ACC112 (cell line): ENCODE measurements around the gene CYP17A1.

Experiments used
- H2AFZ ChIP-seq: fragments of 200-600 bp; sonication (generic); one replicate; pipeline ENCODE4 v1.6.0; 2017; ENCODE audit warnings: antibody characterized with exemption, low read length; ENCODE audit not compliant: unreplicated experiment
- H3K27ac ChIP-seq: fragments of 200-600 bp; sonication (generic); 2 replicates; pipeline ENCODE4 v1.5.1; 2014; ENCODE audit warnings: low read depth, mild to moderate bottlenecking, antibody characterized with exemption, low read length, moderate library complexity
- H3K27me3 ChIP-seq: fragments of 200-600 bp; sonication (generic); 2 replicates; pipeline ENCODE4 v1.6.1; 2014; ENCODE audit warnings: mild to moderate bottlenecking, antibody characterized with exemption, low read length, moderate library complexity, mixed read lengths; ENCODE audit not compliant: insufficient read depth
- H3K36me3 ChIP-seq: fragments of 200-600 bp; sonication (generic); 2 replicates; pipeline ENCODE4 v1.6.1; 2016; ENCODE audit warnings: mild to moderate bottlenecking, antibody characterized with exemption, low read length, moderate library complexity, mixed read lengths; ENCODE audit not compliant: insufficient read depth
- H3K4me1 ChIP-seq: fragments of 200-600 bp; sonication (generic); one replicate; pipeline ENCODE4 v1.6.1; 2016; ENCODE audit warnings: low read length, mixed read lengths; ENCODE audit not compliant: insufficient read depth, unreplicated experiment, control insufficient read depth
- H3K4me3 ChIP-seq: fragments of 200-600 bp; sonication (generic); 2 replicates; pipeline ENCODE4 v1.5.1; 2014; ENCODE audit warnings: mild to moderate bottlenecking, low read depth, low read length
- H3K79me2 ChIP-seq: fragments of 200-600 bp; sonication (generic); one replicate; pipeline ENCODE4 v1.6.0; 2016; ENCODE audit warnings: low read length; ENCODE audit not compliant: control insufficient read depth, unreplicated experiment, insufficient read depth

Gene CYP17A1

GRCh38 chr10:102817175-102817574 lies 20.0 kb downstream of the CYP17A1 start:
- Histone ChIP-seq H3K27me3 (no peaks in the 10 kb centered on the region), H3K4me1 (peaks cover 34% of the 10 kb centered on the region), H3K4me3 (no peak overlapping the region), H3K79me2 (no peaks in the 10 kb centered on the region), H2AFZ (no peak overlapping the region), H3K27ac (no peak overlapping the region), H3K36me3 (peaks cover 18% of the 10 kb centered on the region; the same call in 1 of the 2 replicates)

DNA sequence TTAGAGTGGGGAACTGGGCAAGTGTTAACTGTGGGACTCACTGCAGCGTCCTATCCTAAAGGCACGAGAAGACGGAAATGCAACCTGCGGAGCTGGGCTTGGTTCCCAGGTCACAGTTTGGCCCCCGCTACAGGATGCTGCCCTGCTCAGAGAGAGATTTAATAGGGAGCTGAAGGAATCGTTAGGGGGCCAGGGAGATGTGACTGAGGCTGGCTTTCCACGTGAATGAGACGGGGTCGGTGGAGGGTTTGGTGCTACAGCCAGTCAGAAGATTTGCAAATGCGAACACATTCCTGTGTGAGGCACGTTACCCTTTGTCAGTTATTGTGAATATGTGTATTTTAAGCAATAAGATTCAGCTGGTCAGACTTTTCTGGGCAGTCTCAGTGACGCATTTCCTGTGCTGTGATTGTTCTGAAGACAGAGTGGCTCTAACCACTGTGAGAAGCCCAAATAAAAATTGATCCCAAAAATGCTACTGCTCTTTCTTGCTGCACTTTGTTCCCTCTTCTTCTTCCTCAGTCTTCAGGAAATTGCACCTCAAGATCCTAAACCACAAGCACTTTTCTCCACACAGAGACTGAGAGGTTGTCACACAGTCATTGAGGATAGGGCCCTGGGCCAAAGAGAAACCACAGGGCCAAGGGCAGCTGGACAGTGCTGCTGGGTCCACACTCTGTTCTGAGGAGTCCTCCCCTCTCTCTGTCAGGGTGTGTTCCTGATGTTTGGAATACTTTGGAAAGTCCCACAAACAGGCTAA lies 21.2 kb downstream of the CYP17A1 start:
- peak overlapping the region; percentile 2; the same call in 1 of the 2 replicates for H3K4me3 ChIP-seq
- H2AFZ ChIP-seq, result peak overlapping the region; percentile 65
- no peaks in the 10 kb centered on the region for H3K79me2 ChIP-seq
- peaks cover 18% of the 10 kb centered on the region; the same call in 1 of the 2 replicates for H3K36me3 ChIP-seq
- peak overlapping the region; percentile 89 for H3K27ac ChIP-seq
- H3K27me3 ChIP-seq, result no peaks in the 10 kb centered on the region
- peaks cover 34% of the 10 kb centered on the region for H3K4me1 ChIP-seq

- H3K4me3 ChIP-seq, result no peak overlapping the region
- H3K4me1 ChIP-seq, result peaks cover 34% of the 10 kb centered on the region
- H3K27me3 ChIP-seq, result no peaks in the 10 kb centered on the region
- H2AFZ ChIP-seq, result no peak overlapping the region
- peaks cover 18% of the 10 kb centered on the region; the same call in 1 of the 2 replicates for H3K36me3 ChIP-seq
- H3K27ac ChIP-seq, result peak overlapping the region; percentile 89
- H3K79me2 ChIP-seq, result no peaks in the 10 kb centered on the region
Measured at GRCh38 chr10:102814873-102815661, 22.1 kb downstream of the CYP17A1 start.

DNA sequence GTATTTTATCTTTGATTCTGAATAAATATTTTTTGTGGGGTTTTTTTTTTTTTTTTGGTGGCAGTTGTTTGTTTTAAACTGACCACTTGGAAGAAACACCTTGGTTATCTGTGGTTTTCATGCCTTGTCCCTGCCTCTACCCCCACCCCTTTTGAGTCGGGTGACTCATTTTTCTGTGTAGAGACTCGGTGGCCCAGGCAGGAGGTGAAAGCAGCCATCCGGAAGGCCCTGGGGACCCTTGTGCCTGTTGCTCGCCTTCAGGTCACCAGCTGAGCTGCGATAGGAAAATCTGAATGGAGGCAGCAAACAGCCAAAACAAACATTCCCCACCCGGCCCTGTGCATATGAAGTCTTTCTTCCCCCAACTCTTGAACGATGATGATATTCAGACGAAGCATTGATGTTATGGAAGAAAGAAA lies 22.8 kb downstream of the CYP17A1 start:
- peak overlapping the region; percentile 89 for H3K27ac ChIP-seq

GRCh38 chr10:102813734-102814452 lies 23.3 kb downstream of the CYP17A1 start:
- H2AFZ ChIP-seq, result no peak overlapping the region
- H3K36me3 ChIP-seq, result peaks cover 22% of the 10 kb centered on the region; the same call in 1 of the 2 replicates
- H3K4me3 ChIP-seq, result no peak overlapping the region
- H3K79me2 ChIP-seq, result peaks cover under 1% of the 10 kb centered on the region
- H3K4me1 ChIP-seq, result peaks cover 34% of the 10 kb centered on the region
- H3K27ac ChIP-seq, result peak overlapping the region; percentile 89
- no peaks in the 10 kb centered on the region for H3K27me3 ChIP-seq

More for the DNA sequence above, 22.8 kb downstream of the CYP17A1 start:
- Histone ChIP-seq H3K4me1 (peaks cover 34% of the 10 kb centered on the region), H3K79me2 (no peaks in the 10 kb centered on the region), H3K36me3 (peaks cover 22% of the 10 kb centered on the region; the same call in 1 of the 2 replicates), H3K4me3 (no peak overlapping the region), H2AFZ (no peak overlapping the region), H3K27me3 (no peaks in the 10 kb centered on the region)

GRCh38 chr10:102813017-102813541 lies 24.1 kb downstream of the CYP17A1 start:
- H3K36me3 ChIP-seq, result peaks cover 22% of the 10 kb centered on the region; the same call in 1 of the 2 replicates
- peaks cover 6% of the 10 kb centered on the region for H3K79me2 ChIP-seq
- no peak overlapping the region for H3K27ac ChIP-seq
- no peak overlapping the region for H3K4me3 ChIP-seq
- peaks cover 34% of the 10 kb centered on the region for H3K4me1 ChIP-seq
- H2AFZ ChIP-seq, result no peak overlapping the region
- H3K27me3 ChIP-seq, result no peaks in the 10 kb centered on the region

- Histone ChIP-seq H2AFZ (no peak overlapping the region), H3K4me3 (no peak overlapping the region), H3K36me3 (peaks cover 22% of the 10 kb centered on the region; the same call in 1 of the 2 replicates), H3K79me2 (peaks cover 6% of the 10 kb centered on the region), H3K27me3 (no peaks in the 10 kb centered on the region), H3K27ac (no peak overlapping the region), H3K4me1 (peaks cover 34% of the 10 kb centered on the region)
Measured at GRCh38 chr10:102812231-102812876, 24.9 kb downstream of the CYP17A1 start.

DNA sequence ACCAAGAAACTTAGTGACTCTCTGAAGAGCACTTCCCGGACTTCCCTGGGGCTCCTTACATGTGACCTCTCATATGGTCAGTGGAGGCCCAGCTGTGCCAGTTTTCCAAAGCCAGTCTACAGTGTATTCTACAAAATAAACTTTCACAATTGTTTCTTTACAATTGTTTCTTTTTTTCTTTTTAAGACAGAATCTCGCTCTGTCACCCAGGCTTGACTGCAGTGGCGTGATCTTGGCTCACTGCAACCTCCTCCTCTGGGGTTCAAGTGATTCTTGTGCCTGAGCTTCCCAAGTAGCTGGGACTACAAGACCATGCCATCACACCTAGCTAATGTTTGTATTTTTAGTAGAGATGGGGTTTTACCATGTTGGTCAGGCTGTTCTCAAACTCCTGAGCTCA lies 25.9 kb downstream of the CYP17A1 start:
- Histone ChIP-seq H3K36me3 (peaks cover 22% of the 10 kb centered on the region; the same call in 1 of the 2 replicates), H3K27ac (no peak overlapping the region), H2AFZ (no peak overlapping the region), H3K27me3 (no peaks in the 10 kb centered on the region), H3K4me3 (no peak overlapping the region), H3K4me1 (peaks cover 31% of the 10 kb centered on the region), H3K79me2 (peaks cover 6% of the 10 kb centered on the region)

- Histone ChIP-seq H3K79me2 (peaks cover 12% of the 10 kb centered on the region), H3K4me1 (peaks cover 7% of the 10 kb centered on the region), H3K36me3 (peaks cover 20% of the 10 kb centered on the region), H3K4me3 (no peak overlapping the region), H2AFZ (no peak overlapping the region), H3K27ac (no peak overlapping the region), H3K27me3 (no peaks in the 10 kb centered on the region)
Measured at GRCh38 chr10:102808380-102808779, 28.8 kb downstream of the CYP17A1 start.
